GM18870 (cell line): Measurements from ENCODE around the gene FFAR2.

Source experiments
- ATAC-seq: cut with Tn5 transposase; IDR thresholded peaks from one replicate; pipeline ENCODE4 v1.9.1; 2021; ENCODE audit warnings: moderate library complexity; ENCODE audit not compliant: unreplicated experiment

The FFAR2 gene

GRCh38 chr19:35484252-35485036 lies 36.4 kb downstream of the FFAR2 start:
- ATAC-seq = no peak

DNA sequence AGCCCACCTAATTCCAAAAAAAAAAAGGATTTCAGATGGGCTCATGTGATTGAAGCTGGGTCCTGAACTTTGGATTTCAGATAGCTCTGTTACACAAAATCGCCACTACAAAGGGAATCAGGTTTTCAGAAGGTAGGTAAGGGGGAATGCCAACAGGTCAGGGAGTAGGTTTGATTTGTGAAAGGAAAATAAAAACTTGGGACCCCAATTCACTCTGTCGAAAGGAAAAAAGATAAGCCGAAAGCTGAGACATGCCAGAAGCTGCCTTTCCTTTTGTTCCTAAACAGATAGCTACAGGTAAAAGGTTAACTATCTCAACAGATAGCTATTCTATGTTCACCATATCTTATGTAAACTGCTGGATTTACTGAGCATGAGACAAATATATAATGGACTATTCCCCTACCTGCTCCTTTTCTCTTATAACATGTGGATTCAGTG lies 38.2 kb downstream of the FFAR2 start:
- no peak for ATAC-seq

- ATAC-seq = no peak
Measured at GRCh38 chr19:35487656-35488182, 39.7 kb downstream of the FFAR2 start.

- ATAC-seq = no peak
Measured at GRCh38 chr19:35488677-35489076, 40.6 kb downstream of the FFAR2 start.

- no peak for ATAC-seq
Measured at GRCh38 chr19:35490364-35490763, 42.3 kb downstream of the FFAR2 start, which contains the start of gene KRTDAP. Gene KRTDAP (minus strand): TSS chr19:35490464. CDS start chr19:35490442, 22 bp downstream.

DNA sequence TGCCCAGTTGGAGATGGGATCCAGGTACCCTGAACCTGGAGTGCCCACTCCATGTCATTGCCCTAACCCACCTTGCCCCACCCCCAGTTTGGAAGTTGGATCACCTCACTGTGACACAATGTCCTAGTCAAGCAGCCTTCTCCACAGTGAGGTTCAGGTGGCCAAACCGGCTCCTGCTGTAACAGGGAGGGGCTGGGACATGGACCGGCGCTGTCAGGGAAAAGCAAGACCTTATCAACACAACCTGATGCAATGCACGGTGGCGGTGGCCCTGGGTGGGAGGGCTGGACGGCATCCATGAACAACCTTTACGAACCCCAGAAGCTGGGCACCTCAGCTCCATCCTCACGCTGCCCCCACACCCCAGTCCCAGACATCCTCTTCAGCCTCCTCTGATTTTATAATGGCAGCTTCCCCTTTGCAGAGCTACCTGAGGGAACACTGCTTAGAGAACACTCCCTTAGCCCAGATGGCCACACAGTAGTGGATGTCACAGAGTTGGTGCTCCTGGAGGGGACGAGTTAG lies 43.8 kb downstream of the FFAR2 start:
- ATAC-seq = no peak

DNA sequence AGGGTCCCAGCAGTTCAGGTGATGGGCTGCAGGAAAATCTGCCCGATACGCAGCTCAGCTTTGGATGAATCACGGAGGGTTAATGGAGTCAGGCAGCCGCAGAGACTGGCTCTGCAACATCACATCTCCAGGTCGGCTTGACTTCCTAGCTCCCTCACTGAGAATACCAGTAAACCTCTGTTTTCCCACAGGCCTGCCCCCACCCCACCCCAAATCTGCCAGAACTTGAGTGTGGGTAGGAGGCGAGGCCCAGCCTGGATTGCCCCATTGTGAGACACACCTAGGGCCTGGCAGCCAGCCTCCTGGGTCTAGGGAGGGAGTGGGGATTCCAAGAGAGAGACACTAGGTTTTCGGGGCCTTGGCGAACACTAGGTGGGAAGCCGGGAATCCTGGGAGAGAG lies 45.9 kb downstream of the FFAR2 start:
- no peak for ATAC-seq

DNA sequence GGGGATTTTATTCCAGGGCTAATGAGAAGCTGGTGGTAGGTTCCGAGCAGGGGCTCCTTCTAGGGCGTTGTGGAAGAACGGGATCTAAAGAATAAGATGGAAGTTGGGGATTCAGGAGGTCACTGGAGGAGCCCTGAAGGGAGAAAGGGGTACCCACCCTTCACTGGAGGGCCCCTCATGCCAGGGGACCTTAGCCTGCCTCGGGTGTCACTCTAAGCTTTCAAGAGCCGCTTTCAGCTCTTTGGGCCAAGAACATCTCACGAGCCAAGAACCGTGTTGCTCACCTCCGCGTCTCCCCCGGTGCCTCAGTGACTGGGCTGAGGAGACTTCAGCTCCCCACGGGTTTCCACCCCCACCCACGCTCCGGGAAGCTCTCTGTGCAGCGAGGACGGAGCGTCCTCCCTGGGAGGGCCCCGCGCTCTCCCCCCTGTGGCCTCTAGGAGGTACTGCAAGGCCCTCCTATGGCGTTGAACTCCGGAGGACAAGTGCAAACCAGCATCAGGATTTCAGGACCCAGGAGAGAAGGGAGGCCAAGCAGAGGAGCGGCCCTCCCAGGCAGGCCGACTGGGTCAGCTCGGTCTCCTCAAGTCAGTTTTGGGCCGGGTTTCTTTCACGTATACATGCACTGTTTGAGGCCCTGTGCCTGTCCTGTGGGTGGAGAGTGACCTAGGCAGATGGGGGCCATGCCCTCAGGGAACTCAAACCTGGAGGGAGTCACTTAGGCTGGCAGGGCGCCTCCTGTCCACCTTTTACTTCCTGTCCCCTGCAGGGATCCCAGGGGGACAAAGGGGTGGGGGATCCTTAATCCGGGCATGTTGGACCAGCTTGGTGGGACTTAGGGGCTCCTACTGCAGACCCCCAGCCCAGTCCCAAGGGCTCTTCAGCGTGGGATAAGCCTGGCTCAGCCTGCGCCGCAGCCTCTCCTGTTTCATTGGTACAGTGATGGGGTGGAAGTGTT lies 47.3 kb downstream of the FFAR2 start:
- no peak for ATAC-seq

DNA sequence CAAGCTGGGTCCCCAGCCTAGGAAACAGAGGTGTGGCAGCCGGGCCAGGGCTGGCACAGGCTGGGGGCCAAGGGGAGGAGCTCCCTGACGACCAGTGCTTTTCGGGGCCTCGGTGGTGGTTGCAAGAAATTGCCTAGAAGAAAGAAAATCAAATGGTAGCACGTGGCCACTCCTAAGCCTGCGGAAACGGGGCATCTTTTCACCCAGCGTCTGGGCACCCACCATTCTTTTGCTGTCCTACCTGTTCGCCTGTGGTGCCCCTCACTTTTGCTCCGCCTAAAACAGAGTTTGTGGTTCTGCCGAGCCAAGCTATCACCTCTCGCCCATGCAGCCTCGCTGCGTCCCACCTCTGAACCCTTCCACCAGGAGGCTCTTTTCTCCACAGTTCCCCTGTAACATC lies 49.3 kb downstream of the FFAR2 start:
- ATAC-seq = no peak

DNA sequence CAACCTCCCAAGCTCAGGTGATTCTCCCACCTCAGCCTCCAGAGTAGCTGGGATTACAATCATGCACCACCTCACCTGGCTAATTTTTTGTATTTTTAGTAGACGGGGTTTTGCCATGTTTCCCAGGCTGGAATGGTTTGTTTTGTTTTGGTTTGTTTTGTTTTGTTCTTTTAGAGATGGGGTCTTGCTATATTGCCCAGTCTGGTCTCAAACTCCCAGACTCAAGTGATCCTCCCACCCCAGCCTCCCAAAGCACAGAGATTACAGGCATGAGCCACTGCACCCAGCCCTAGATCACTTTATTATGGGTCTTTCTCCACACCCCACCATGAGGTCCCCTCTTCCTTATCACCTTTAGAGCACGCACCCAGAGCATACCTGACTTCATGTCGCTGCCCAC lies 50.2 kb downstream of the FFAR2 start:
- no peak for ATAC-seq

DNA sequence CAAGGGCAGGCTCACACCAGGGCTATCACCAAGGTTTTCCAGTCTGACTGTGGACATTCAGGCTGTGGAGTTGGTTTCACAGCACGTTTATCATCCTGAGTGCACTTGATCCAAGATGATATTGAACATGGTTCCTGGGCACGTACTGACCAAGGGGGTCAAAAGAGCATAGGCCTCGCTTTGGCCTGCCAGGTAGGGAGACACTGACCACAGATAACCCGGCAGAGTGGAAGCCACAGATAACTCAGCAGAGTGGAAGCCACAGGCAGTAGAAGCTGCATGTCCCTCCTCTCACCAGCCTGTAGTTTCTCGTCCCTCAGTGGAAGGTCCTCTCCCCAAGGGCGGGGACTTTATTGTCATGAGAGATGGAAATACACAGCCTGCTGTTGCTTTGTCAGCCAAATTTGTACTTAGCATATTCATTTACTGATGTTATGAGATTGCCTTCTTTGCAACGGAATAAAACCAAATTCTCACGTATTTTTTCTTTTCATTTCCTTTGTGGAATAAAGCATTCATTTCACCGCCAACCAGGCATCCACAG lies 51.0 kb downstream of the FFAR2 start:
- ATAC-seq = no peak

GRCh38 chr19:35500611-35501010 lies 52.6 kb downstream of the FFAR2 start:
- no peak for ATAC-seq
